Ascending aorta (tissue), 2 donors: ENCODE results near the gene ZNF697. TPM values are rescaled to one million over a fixed set of nuclear protein-coding genes. Genes with fewer than 3 reads are reported as not detected.
"Not testable (repeated sequence)": the region's sequence is repeated elsewhere in the genome, so short reads cannot be mapped to it uniquely, and the experiment has no call there.

Experiments used
- DNase-seq, 2 donors: peaks; one replicate each; pipeline ENCODE4 v3.0.0-alpha.2; 2019; ENCODE audit warnings: low spot score in 2 of 2
- H3K27ac ChIP-seq, 2 donors: fragments of 200-600 bp; sonication (generic); one replicate each; pipeline ENCODE4 v1.5.1; 2016 to 2017; ENCODE audit warnings: mild to moderate bottlenecking in 1 of 2
- H3K27me3 ChIP-seq: fragments of 200-600 bp; sonication (generic); one replicate; pipeline ENCODE4 v1.5.1; 2017
- H3K36me3 ChIP-seq, 2 donors: fragments of 200-600 bp; sonication (generic); one replicate each; pipeline ENCODE4 v1.5.1; 2016
- H3K4me1 ChIP-seq, 2 donors: fragments of 200-600 bp; sonication (generic); one replicate each; pipeline ENCODE4 v1.5.1; 2016 to 2017; ENCODE audit warnings: mild to moderate bottlenecking in 1 of 2
- H3K4me3 ChIP-seq, 2 donors: fragments of 200-600 bp; sonication (generic); one replicate each; pipeline ENCODE4 v1.5.1; 2016 to 2017; ENCODE audit warnings: mild to moderate bottlenecking in 1 of 2
- H3K9me3 ChIP-seq, 2 donors: fragments of 200-600 bp; sonication (generic); one replicate each; pipeline ENCODE4 v1.5.1; 2016
- CTCF ChIP-seq, 3 experiments: fragments of 200-600 bp in 2 of 3; fragments of 450-650 bp in 1 of 3; sonication (generic) in 2 of 3; IDR thresholded peaks; one replicate each; pipeline ENCODE4 v1.5.1; 2016 to 2019; ENCODE audit warnings: antibody characterized with exemption in 3 of 3, mild to moderate bottlenecking in 1 of 3, moderate library complexity in 1 of 3
- intact Hi-C: fragments of 100-400 bp; cut with DNase I; formaldehyde crosslinking; loops from one replicate; pipeline ENCODE4 v1.15.1; 2023
- total RNA-seq: library from RNA; depleted of rRNA; stranded (reverse); fragments of >200 nt; gene quantifications from one replicate; pipeline ENCODE4 v1.1.0, GENCODE V29; 2016

ZNF697 gene
- total RNA-seq, 1 donor from 2014 or later: 0.11 TPM

- Histone ChIP-seq H3K36me3 (no peaks in the 10 kb centered on the region), H3K4me1 (no peaks in the 10 kb centered on the region), H3K27ac (no peak overlapping the region), H3K4me3 (no peak overlapping the region), H3K9me3 (no peaks in the 10 kb centered on the region), H3K27me3 (no peaks in the 10 kb centered on the region)
- TF ChIP-seq CTCF (IDR thresholded peaks at IDR 0.05): no peak
- DNase-seq: no peak
- intact Hi-C loops: no loop called here
These were observed 44.4 kb downstream of the ZNF697 start for GRCh38 chr1:119603695-119604094.

- intact Hi-C loops, H3K36me3 ChIP-seq, DNase-seq, H3K9me3 ChIP-seq, H3K27ac ChIP-seq, H3K4me3 ChIP-seq, H3K4me1 ChIP-seq, H3K27me3 ChIP-seq: not testable (repeated sequence)
These were observed 44.8 kb downstream of the ZNF697 start for GRCh38 chr1:119603241-119603640.

GRCh38 chr1:119602789-119603188, 45.3 kb downstream of the ZNF697 start:
- H3K36me3 ChIP-seq, H3K27me3 ChIP-seq, H3K9me3 ChIP-seq, intact Hi-C loops, H3K4me1 ChIP-seq, H3K4me3 ChIP-seq, DNase-seq, H3K27ac ChIP-seq: not testable (repeated sequence)

- Histone ChIP-seq H3K36me3 (no peaks in the 10 kb centered on the region), H3K27ac (no peak overlapping the region), H3K4me3 (no peak overlapping the region), H3K27me3 (no peaks in the 10 kb centered on the region), H3K4me1 (no peaks in the 10 kb centered on the region), H3K9me3 (no peaks in the 10 kb centered on the region)
- DNase-seq: no peak
- no peak for TF ChIP-seq CTCF (IDR thresholded peaks at IDR 0.05)
- intact Hi-C loops: no loop called here
These were observed 45.9 kb downstream of the ZNF697 start for GRCh38 chr1:119602169-119602568.

- H3K36me3 ChIP-seq: no peaks in the 10 kb centered on the region
- H3K4me1 ChIP-seq: no peaks in the 10 kb centered on the region
- no peak overlapping the region for H3K4me3 ChIP-seq
- H3K9me3 ChIP-seq: no peaks in the 10 kb centered on the region
- no peaks in the 10 kb centered on the region for H3K27me3 ChIP-seq
- intact Hi-C loops: no loop called here
- no peak overlapping the region for H3K27ac ChIP-seq
- no peak for TF ChIP-seq CTCF (IDR thresholded peaks at IDR 0.05)
- no peak for DNase-seq
These were observed 47.1 kb downstream of the ZNF697 start for GRCh38 chr1:119600976-119601375.

GRCh38 chr1:119600561-119600960, 47.5 kb downstream of the ZNF697 start:
- intact Hi-C loops: no loop called here

More at GRCh38 chr1:119600561-119600960, 47.5 kb downstream of the ZNF697 start:
- Histone ChIP-seq H3K9me3 (no peaks in the 10 kb centered on the region), H3K4me3 (no peak overlapping the region), H3K36me3 (no peaks in the 10 kb centered on the region), H3K4me1 (no peaks in the 10 kb centered on the region), H3K27ac (no peak overlapping the region), H3K27me3 (no peaks in the 10 kb centered on the region)
- DNase-seq: no peak
- no peak for TF ChIP-seq CTCF (IDR thresholded peaks at IDR 0.05)
